HTR-8/SVneo (cell line): Measurements from ENCODE around the gene CDH4.
"Not testable (repeated sequence)": the region's sequence is repeated elsewhere in the genome, so short reads cannot be mapped to it uniquely, and the experiment has no call there.

Experiments used
- DNase-seq: peaks from one replicate; pipeline ENCODE4 v3.0.0; 2011; ENCODE audit warnings: low spot score, mixed read lengths; ENCODE audit not compliant: insufficient read length
- FAIRE-seq: peaks from 2 replicates; lab custom pipeline; 2011; peaks lifted over from hg19 to GRCh38; lab: Jason Lieb, UNC

Gene CDH4

GRCh38 chr20:61983965-61984364 lies 731.9 kb downstream of the CDH4 start:
- no peak for FAIRE-seq
- no peak for DNase-seq

- peak; percentile 82 for FAIRE-seq
- not testable (repeated sequence) for DNase-seq
Measured at GRCh38 chr20:61984431-61984830, 732.4 kb downstream of the CDH4 start.

DNA sequence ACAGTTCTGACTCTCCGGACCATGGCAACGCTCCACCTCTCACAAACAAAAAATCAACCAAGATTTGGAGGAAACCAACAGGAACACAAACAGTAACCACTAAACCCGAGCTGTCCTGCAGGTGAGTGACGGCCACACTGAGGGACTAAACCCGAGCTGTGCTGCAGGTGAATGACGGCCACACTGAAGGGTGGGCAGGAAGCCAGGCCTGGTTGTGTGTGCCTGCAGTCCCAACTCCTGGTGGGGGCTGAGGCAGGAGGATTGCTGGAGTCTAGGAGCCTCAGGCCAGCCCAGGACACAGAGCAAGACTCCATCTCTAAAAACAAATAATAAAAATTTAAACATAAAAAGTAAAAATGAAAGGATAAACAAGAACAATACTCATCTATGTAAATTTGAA lies 733.0 kb downstream of the CDH4 start:
- DNase-seq: no peak
- FAIRE-seq: peak; percentile 36

DNA sequence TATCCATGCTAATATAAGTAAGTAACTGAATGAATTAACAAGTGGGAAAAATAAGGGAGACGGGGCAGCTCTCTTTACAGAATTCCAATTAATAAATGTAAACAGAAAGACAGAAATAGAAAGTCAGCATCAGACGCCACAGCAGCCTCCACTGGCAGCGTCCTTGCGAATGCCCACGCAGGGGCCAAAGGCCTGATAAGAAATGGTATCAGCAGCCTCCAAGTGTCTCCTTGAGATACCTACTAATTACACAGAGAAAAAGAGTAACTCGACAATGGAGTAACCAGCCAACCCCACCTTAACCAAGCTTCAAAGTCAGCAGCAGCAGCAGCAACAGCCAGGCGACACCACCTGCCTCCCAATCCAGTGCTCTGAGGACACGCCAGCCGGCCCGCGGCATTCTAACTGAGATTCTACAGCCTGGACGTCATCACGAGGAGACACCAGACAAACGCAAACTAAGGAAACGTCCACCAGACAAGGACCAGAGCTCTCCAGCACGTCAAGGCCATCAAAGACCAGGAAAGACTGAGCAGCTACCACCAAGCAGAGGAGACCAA lies 734.8 kb downstream of the CDH4 start:
- DNase-seq (no peak), FAIRE-seq (peak; percentile 67)

GRCh38 chr20:61988665-61989064 lies 736.6 kb downstream of the CDH4 start:
- DNase-seq (no peak), FAIRE-seq (peak; percentile 62)

DNA sequence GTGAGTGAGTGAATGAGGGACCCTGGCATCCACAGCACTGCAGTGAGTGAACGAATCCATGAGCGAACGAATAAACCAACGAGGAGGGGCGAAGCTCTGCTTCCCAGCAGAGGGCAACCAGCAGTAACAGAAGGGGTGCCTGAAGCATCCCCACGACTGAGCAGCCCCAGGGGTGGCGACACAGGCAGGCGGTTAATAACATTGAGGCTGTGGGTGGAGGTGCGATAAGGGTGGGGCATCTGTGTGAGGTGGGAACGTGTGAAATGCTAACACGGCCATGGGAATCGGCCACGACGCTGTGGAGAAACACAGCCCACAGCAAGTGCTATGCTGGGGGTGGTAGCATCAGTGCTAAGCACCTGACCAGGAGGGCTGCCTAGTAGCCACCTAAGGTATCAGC lies 737.7 kb downstream of the CDH4 start:
- peak; percentile 81 for FAIRE-seq
- DNase-seq: no peak
